BE2C (cell line): ENCODE results near the gene CPSF3.

Experiments used
- DNase-seq: peaks from one replicate; pipeline ENCODE4 v3.0.0-alpha.2; 2020
- H3K27me3 ChIP-seq: fragments of 250-450 bp; sonication (Bioruptor Pico); 2 replicates; pipeline ENCODE4 v1.5.1; 2020; ENCODE audit warnings: mild to moderate bottlenecking
- H3K36me3 ChIP-seq: fragments of 250-450 bp; sonication (Bioruptor Pico); 2 replicates; pipeline ENCODE4 v1.5.1; 2020; ENCODE audit warnings: mild to moderate bottlenecking
- H3K4me1 ChIP-seq: fragments of 250-450 bp; sonication (Bioruptor Pico); 2 replicates; pipeline ENCODE4 v1.5.1; 2020
- H3K4me3 ChIP-seq: 2 replicates; pipeline ENCODE4 v1.5.1; 2011; ENCODE audit warnings: low read depth, low read length
- H3K9me3 ChIP-seq: fragments of 250-450 bp; sonication (Bioruptor Pico); 2 replicates; pipeline ENCODE4 v1.5.1; 2020
- CTCF ChIP-seq: IDR thresholded peaks from 2 replicates; pipeline ENCODE4 v1.5.1; 2012; ENCODE audit warnings: mild to moderate bottlenecking, low read depth, low read length

The CPSF3 gene

GRCh38 chr2:9407363-9407811, 16.1 kb upstream of the CPSF3 start:
- no peak for TF ChIP-seq CTCF
- H3K4me3 ChIP-seq, result no peak overlapping the region
- H3K9me3 ChIP-seq, result no peaks in the 10 kb centered on the region; the same call in 1 of the 2 replicates
- H3K27me3 ChIP-seq, result no peaks in the 10 kb centered on the region
- no peaks in the 10 kb centered on the region for H3K4me1 ChIP-seq
- peaks cover 39% of the 10 kb centered on the region for H3K36me3 ChIP-seq
- no peak for DNase-seq

- Histone ChIP-seq H3K36me3 (peaks cover 37% of the 10 kb centered on the region), H3K9me3 (no peaks in the 10 kb centered on the region; the same call in 1 of the 2 replicates), H3K4me3 (no peak overlapping the region), H3K4me1 (no peaks in the 10 kb centered on the region), H3K27me3 (no peaks in the 10 kb centered on the region)
- DNase-seq, result no peak
- TF ChIP-seq CTCF, result no peak
Observed at GRCh38 chr2:9408641-9409151, 14.8 kb upstream of the CPSF3 start.

- Histone ChIP-seq H3K4me3 (no peak overlapping the region), H3K9me3 (no peaks in the 10 kb centered on the region; the same call in 1 of the 2 replicates), H3K27me3 (no peaks in the 10 kb centered on the region), H3K36me3 (peaks cover 42% of the 10 kb centered on the region), H3K4me1 (no peaks in the 10 kb centered on the region)
- no peak for DNase-seq
- no peak for TF ChIP-seq CTCF
Observed at GRCh38 chr2:9410108-9410507, 13.3 kb upstream of the CPSF3 start.

- Histone ChIP-seq H3K4me3 (no peak overlapping the region), H3K27me3 (no peaks in the 10 kb centered on the region), H3K9me3 (no peaks in the 10 kb centered on the region; the same call in 1 of the 2 replicates), H3K4me1 (no peaks in the 10 kb centered on the region), H3K36me3 (peaks cover 42% of the 10 kb centered on the region)
- DNase-seq, result no peak
- TF ChIP-seq CTCF, result no peak
Observed at GRCh38 chr2:9412781-9413180, 10.7 kb upstream of the CPSF3 start.

GRCh38 chr2:9415516-9416169, 7.8 kb upstream of the CPSF3 start:
- Histone ChIP-seq H3K36me3 (peaks cover 31% of the 10 kb centered on the region), H3K4me3 (no peak overlapping the region), H3K9me3 (no peaks in the 10 kb centered on the region), H3K4me1 (no peaks in the 10 kb centered on the region; the same call in 1 of the 2 replicates), H3K27me3 (no peaks in the 10 kb centered on the region)
- no peak for TF ChIP-seq CTCF
- no peak for DNase-seq

- Histone ChIP-seq H3K9me3 (no peaks in the 10 kb centered on the region), H3K4me1 (no peaks in the 10 kb centered on the region; the same call in 1 of the 2 replicates), H3K36me3 (peaks cover 23% of the 10 kb centered on the region; the same call in 1 of the 2 replicates), H3K27me3 (no peaks in the 10 kb centered on the region), H3K4me3 (no peak overlapping the region)
- no peak for DNase-seq
- TF ChIP-seq CTCF, result no peak
Observed at GRCh38 chr2:9416267-9416961, 7.0 kb upstream of the CPSF3 start.
